ENCODE data around the gene WNT9B. TPM values are rescaled to one million over a fixed set of nuclear protein-coding genes. Genes with fewer than 3 reads are reported as not detected.
A peak's percentile ranks its signal among the peaks of the same experiment; 100 is the strongest.

The WNT9B gene
- total RNA-seq, 2 donors from 2014 or later: 0.53 to 3.8 TPM

- ATAC-seq (no peak), DNase-seq (no peak)
- intact Hi-C loops (cut with DNase I): no loop called here
Measured at GRCh38 chr17:46847204-46848191, 3.9 kb upstream of the WNT9B start.

- intact Hi-C loops (cut with DNase I): no loop called here
- no peak for ATAC-seq
Measured at GRCh38 chr17:46848534-46848933, 2.8 kb upstream of the WNT9B start.

GRCh38 chr17:46850688-46851028, 725 bp upstream of the WNT9B start:
- no peak for DNase-seq
- intact Hi-C loops (cut with DNase I): no loop called here
- no peak for ATAC-seq

More at GRCh38 chr17:46848534-46848933, 2.8 kb upstream of the WNT9B start:
- no peak for DNase-seq

- intact Hi-C loops (cut with DNase I): no loop called here
- no peak for DNase-seq
- no peak for ATAC-seq
Measured at GRCh38 chr17:46853896-46854444, 2.6 kb downstream of the WNT9B start.

- intact Hi-C loops (cut with DNase I): no loop called here
- ATAC-seq: no peak
Measured at GRCh38 chr17:46854515-46854914, 3.1 kb downstream of the WNT9B start.

GRCh38 chr17:46854948-46855347, 3.6 kb downstream of the WNT9B start:
- intact Hi-C loops (cut with DNase I): no loop called here
- DNase-seq (no peak), ATAC-seq (no peak)

More at GRCh38 chr17:46854515-46854914, 3.1 kb downstream of the WNT9B start:
- DNase-seq: no peak

GRCh38 chr17:46857600-46857999, 6.2 kb downstream of the WNT9B start:
- intact Hi-C loops (cut with DNase I): no loop called here
- ATAC-seq: no peak

GRCh38 chr17:46859996-46860395, 8.6 kb downstream of the WNT9B start:
- intact Hi-C loops (cut with DNase I): no loop called here
- no peak for ATAC-seq
- no peak for DNase-seq

More at GRCh38 chr17:46857600-46857999, 6.2 kb downstream of the WNT9B start:
- no peak for DNase-seq

- ATAC-seq: peak in 1 of 2 donors; percentile 16
- peak; percentile 44 for DNase-seq
- intact Hi-C loops (cut with DNase I): no loop called here
Measured at GRCh38 chr17:46862949-46863348, 11.6 kb downstream of the WNT9B start.

- intact Hi-C loops (cut with DNase I): no loop called here
- DNase-seq (no peak), ATAC-seq (no peak)
Measured at GRCh38 chr17:46863383-46864121, 12.2 kb downstream of the WNT9B start.

- DNase-seq: no peak
- ATAC-seq: no peak
- intact Hi-C loops (cut with DNase I): no loop called here
Measured at GRCh38 chr17:46865100-46865499, 13.7 kb downstream of the WNT9B start.

GRCh38 chr17:46866325-46866724, 14.9 kb downstream of the WNT9B start:
- no peak for ATAC-seq

GRCh38 chr17:46866747-46867146, 15.4 kb downstream of the WNT9B start:
- ATAC-seq (no peak), DNase-seq (no peak)
- intact Hi-C loops (cut with DNase I): no loop called here

More at GRCh38 chr17:46866325-46866724, 14.9 kb downstream of the WNT9B start:
- no peak for DNase-seq
- intact Hi-C loops (cut with DNase I): no loop called here

- ATAC-seq: no peak
- intact Hi-C loops (cut with DNase I): no loop called here
Measured at GRCh38 chr17:46868689-46869187, 17.4 kb downstream of the WNT9B start.

GRCh38 chr17:46869296-46869695, 17.9 kb downstream of the WNT9B start:
- no peak for ATAC-seq
- no peak for DNase-seq
- intact Hi-C loops (cut with DNase I): no loop called here

More at GRCh38 chr17:46868689-46869187, 17.4 kb downstream of the WNT9B start:
- DNase-seq: no peak

- DNase-seq (no peak), ATAC-seq (peak in 1 of 2 donors; percentile 28)
- intact Hi-C loops (cut with DNase I): no loop called here
Measured at GRCh38 chr17:46869975-46870803, 18.8 kb downstream of the WNT9B start.

GRCh38 chr17:46872421-46872820, 21.0 kb downstream of the WNT9B start:
- DNase-seq (no peak), ATAC-seq (no peak)
- intact Hi-C loops (cut with DNase I): no loop called here

GRCh38 chr17:46873941-46874645, 22.7 kb downstream of the WNT9B start:
- intact Hi-C loops (cut with DNase I): no loop called here
- ATAC-seq: no peak
- no peak for DNase-seq

Measured in left cardiac atrium (tissue), 4 donors.